Epithelial cell of esophagus (primary cell): ENCODE results near the gene RAET1L.
"Not testable (repeated sequence)": the region's sequence is repeated elsewhere in the genome, so short reads cannot be mapped to it uniquely, and the experiment has no call there.

Source experiments
- DNase-seq: peaks from one replicate; pipeline ENCODE4 v3.0.0; 2010; ENCODE audit warnings: low read depth
- H3K4me3 ChIP-seq: 2 replicates; pipeline ENCODE4 v1.5.1; 2011; ENCODE audit warnings: mild to moderate bottlenecking, low read length, control low read depth
- CTCF ChIP-seq: IDR thresholded peaks from 2 replicates; pipeline ENCODE4 v1.5.1; 2011; ENCODE audit warnings: low read depth, mild to moderate bottlenecking, low read length, control low read depth, inconsistent platforms; ENCODE audit not compliant: insufficient read depth; ENCODE audit errors: missing control alignments

RAET1L gene

GRCh38 chr6:150016324-150017185 lies 8.8 kb downstream of the RAET1L start:
- TF ChIP-seq CTCF: peak; percentile 59
- H3K4me3 ChIP-seq: no peak overlapping the region
- DNase-seq: peak; percentile 71

- DNase-seq, H3K4me3 ChIP-seq: not testable (repeated sequence)
- TF ChIP-seq CTCF: peak; percentile 7
Measured at GRCh38 chr6:150015281-150016001, 9.9 kb downstream of the RAET1L start.

GRCh38 chr6:150014623-150015280 lies 10.6 kb downstream of the RAET1L start:
- H3K4me3 ChIP-seq, DNase-seq: not testable (repeated sequence)

GRCh38 chr6:150013785-150014622 lies 11.3 kb downstream of the RAET1L start:
- DNase-seq, H3K4me3 ChIP-seq: not testable (repeated sequence)

GRCh38 chr6:150012846-150013784 lies 12.2 kb downstream of the RAET1L start:
- H3K4me3 ChIP-seq: not testable (repeated sequence)

GRCh38 chr6:150008588-150008987 lies 16.7 kb downstream of the RAET1L start:
- H3K4me3 ChIP-seq: no peak overlapping the region
- DNase-seq: peak; percentile 60
- no peak for TF ChIP-seq CTCF

More at GRCh38 chr6:150012846-150013784, 12.2 kb downstream of the RAET1L start:
- DNase-seq: not testable (repeated sequence)

GRCh38 chr6:150006961-150007464 lies 18.3 kb downstream of the RAET1L start:
- H3K4me3 ChIP-seq: no peak overlapping the region
- peak; percentile 29 for DNase-seq
- TF ChIP-seq CTCF: peak; percentile 61
